Erythroblast (primary cell): Measurements from ENCODE around the gene THOC7.

Source experiments
- GATA1 ChIP-seq: IDR thresholded peaks from 2 replicates; pipeline ENCODE4 v1.6.1; 2011; ENCODE audit warnings: low read depth, mild to moderate bottlenecking, control low read depth, low read length, moderate library complexity
- POLR2A ChIP-seq: IDR thresholded peaks from 2 replicates; pipeline ENCODE4 v1.6.1; 2011; ENCODE audit warnings: mild to moderate bottlenecking, low read length

DNA sequence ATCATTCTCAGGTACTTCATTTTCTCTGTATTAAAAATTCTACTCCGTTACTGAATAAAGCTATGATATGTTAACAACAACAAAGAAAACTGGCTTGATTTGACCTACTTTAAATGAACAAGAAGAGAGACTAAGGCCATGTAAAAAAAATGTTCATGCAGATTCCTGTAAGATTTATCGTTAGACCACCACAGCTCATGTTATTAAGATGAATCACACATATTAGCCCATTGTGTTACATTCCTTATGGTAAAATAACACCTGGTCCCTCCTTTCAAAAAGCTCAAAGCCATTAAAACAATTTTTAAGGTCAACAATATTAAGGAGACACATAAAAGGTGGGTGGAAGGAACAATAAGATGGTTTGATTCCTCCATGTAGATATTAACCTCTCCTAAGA is 6.3 kb downstream of the THOC7 start:
- TF ChIP-seq POLR2A (no peak), GATA1 (no peak)
